ENCODE data around the gene DPP3. TPM values are rescaled to one million over a fixed set of nuclear protein-coding genes. Genes with fewer than 3 reads are reported as not detected.
A peak's percentile ranks its signal among the peaks of the same experiment; 100 is the strongest.

Gene DPP3
- polyA plus RNA-seq, 3 donors, result 22.4 to 37.0 (median 26.7) TPM

- Histone ChIP-seq H3K36me3 (replicated peaks in 1 of 2; ENCODE audit: control insufficient read depth in 1 of 2, insufficient read depth in 2 of 2, low read length in 2 of 2) (peaks cover 30 to 50% of the 10 kb centered on the region in 2 donors), H3K9ac (ENCODE audit: insufficient read depth, low read length, poor library complexity, severe bottlenecking) (no peak overlapping the region), H3K4me3 (replicated peaks in 1 of 3; ENCODE audit: low read depth in 2 of 3, low read length in 3 of 3) (no peak overlapping the region), H4K20me1 (ENCODE audit: insufficient read depth, low read length) (no peaks in the 10 kb centered on the region), H3K9me3 (replicated peaks in 1 of 2; ENCODE audit: control insufficient read depth in 1 of 2, insufficient read depth in 1 of 2, low read length in 2 of 2) (no peaks in the 10 kb centered on the region), H3K27me3 (ENCODE audit: control insufficient read depth in 2 of 2, insufficient read depth in 2 of 2, low read length in 2 of 2) (peaks cover 0 to 5% of the 10 kb centered on the region in 2 donors), H3K4me1 (ENCODE audit: control insufficient read depth in 1 of 2, insufficient read depth in 2 of 2, low read length in 2 of 2) (peaks cover 35 to 45% of the 10 kb centered on the region in 2 donors), H2AFZ (ENCODE audit: insufficient read depth, low read depth, low read length, poor library complexity, severe bottlenecking) (no peak overlapping the region), H3K79me2 (ENCODE audit: insufficient read depth, low read length) (peaks cover 11% of the 10 kb centered on the region), H3K4me2 (replicated peaks; ENCODE audit: extremely low read depth, low read length, poor library complexity, severe bottlenecking) (no peak overlapping the region), H3K27ac (ENCODE audit: low read depth in 1 of 2, low read length in 2 of 2) (no peak overlapping the region)
- Mint-ChIP-seq H3K4me3 (no peak overlapping the region), H3K4me1 (peaks cover 37% of the 10 kb centered on the region), H3K27ac (peak overlapping the region in 2 of 7 donors; percentile 18 to 35), H3K36me3 (peaks cover 48 to 60% of the 10 kb centered on the region in 2 donors), H3K27me3 (ENCODE audit: low read depth in 3 of 3) (peaks cover 6 to 9% (median 6%) of the 10 kb centered on the region in 3 donors), H3K9me3 (no peaks in the 10 kb centered on the region)
- 91% methylated on average over 4 of the region's 4 CpGs for WGBS (ENCODE audit: insufficient coverage)
- TF ChIP-seq, protein P1, sequence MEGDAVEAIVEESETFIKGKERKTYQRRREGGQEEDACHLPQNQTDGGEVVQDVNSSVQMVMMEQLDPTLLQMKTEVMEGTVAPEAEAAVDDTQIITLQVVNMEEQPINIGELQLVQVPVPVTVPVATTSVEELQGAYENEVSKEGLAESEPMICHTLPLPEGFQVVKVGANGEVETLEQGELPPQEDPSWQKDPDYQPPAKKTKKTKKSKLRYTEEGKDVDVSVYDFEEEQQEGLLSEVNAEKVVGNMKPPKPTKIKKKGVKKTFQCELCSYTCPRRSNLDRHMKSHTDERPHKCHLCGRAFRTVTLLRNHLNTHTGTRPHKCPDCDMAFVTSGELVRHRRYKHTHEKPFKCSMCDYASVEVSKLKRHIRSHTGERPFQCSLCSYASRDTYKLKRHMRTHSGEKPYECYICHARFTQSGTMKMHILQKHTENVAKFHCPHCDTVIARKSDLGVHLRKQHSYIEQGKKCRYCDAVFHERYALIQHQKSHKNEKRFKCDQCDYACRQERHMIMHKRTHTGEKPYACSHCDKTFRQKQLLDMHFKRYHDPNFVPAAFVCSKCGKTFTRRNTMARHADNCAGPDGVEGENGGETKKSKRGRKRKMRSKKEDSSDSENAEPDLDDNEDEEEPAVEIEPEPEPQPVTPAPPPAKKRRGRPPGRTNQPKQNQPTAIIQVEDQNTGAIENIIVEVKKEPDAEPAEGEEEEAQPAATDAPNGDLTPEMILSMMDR (IDR thresholded peaks at IDR 0.05), result no peak
- DNase-seq, result no peak
- intact Hi-C loops (cut with micrococcal nuclease), result no loop called here
These were observed 61.7 kb downstream of the DPP3 start for GRCh38 chr11:66541892-66542291.

- WGBS (ENCODE audit: insufficient coverage), result 49% methylated on average over 9 of the region's 10 CpGs
- Histone ChIP-seq H3K36me3 (replicated peaks in 1 of 2; ENCODE audit: control insufficient read depth in 1 of 2, insufficient read depth in 2 of 2, low read length in 2 of 2) (peaks cover 30 to 45% of the 10 kb centered on the region in 2 donors), H3K27me3 (ENCODE audit: control insufficient read depth in 2 of 2, insufficient read depth in 2 of 2, low read length in 2 of 2) (peaks cover 0 to 8% of the 10 kb centered on the region in 2 donors), H3K4me1 (ENCODE audit: control insufficient read depth in 1 of 2, insufficient read depth in 2 of 2, low read length in 2 of 2) (peaks cover 35 to 45% of the 10 kb centered on the region in 2 donors), H3K9me3 (replicated peaks in 1 of 2; ENCODE audit: control insufficient read depth in 1 of 2, insufficient read depth in 1 of 2, low read length in 2 of 2) (no peaks in the 10 kb centered on the region), H3K4me3 (replicated peaks in 1 of 3; ENCODE audit: low read depth in 2 of 3, low read length in 3 of 3) (no peak overlapping the region), H4K20me1 (ENCODE audit: insufficient read depth, low read length) (no peaks in the 10 kb centered on the region), H3K9ac (ENCODE audit: insufficient read depth, low read length, poor library complexity, severe bottlenecking) (peak overlapping the region; percentile 27), H3K79me2 (ENCODE audit: insufficient read depth, low read length) (peaks cover 11% of the 10 kb centered on the region), H2AFZ (ENCODE audit: insufficient read depth, low read depth, low read length, poor library complexity, severe bottlenecking) (no peak overlapping the region), H3K4me2 (replicated peaks; ENCODE audit: extremely low read depth, low read length, poor library complexity, severe bottlenecking) (no peak overlapping the region), H3K27ac (ENCODE audit: low read depth in 1 of 2, low read length in 2 of 2) (no peak overlapping the region)
- Mint-ChIP-seq H3K27ac (peak overlapping the region in 4 of 7 donors; percentile 2 to 43 (median 19)), H3K27me3 (ENCODE audit: low read depth in 3 of 3) (peaks cover 7 to 11% (median 11%) of the 10 kb centered on the region in 3 donors), H3K9me3 (no peaks in the 10 kb centered on the region), H3K4me3 (no peak overlapping the region), H3K4me1 (peaks cover 37% of the 10 kb centered on the region), H3K36me3 (peaks cover 44 to 55% of the 10 kb centered on the region in 2 donors)
- TF ChIP-seq, protein P1 (IDR thresholded peaks at IDR 0.05), result no peak
- no peak for DNase-seq
- intact Hi-C loops (cut with micrococcal nuclease), result no loop called here
These were observed 62.1 kb downstream of the DPP3 start for GRCh38 chr11:66542362-66542761.

Measured in CD14-positive monocyte (primary cell).